Stromal cell of bone marrow (primary cell): ENCODE results near the gene SLC39A3.

Experiments
- DNase-seq: peaks from one replicate; pipeline ENCODE4 v3.0.0-alpha.2; 2012; ENCODE audit warnings: low read depth

The SLC39A3 gene

GRCh38 chr19:2768365-2769132, 28.7 kb upstream of the SLC39A3 start:
- no peak for DNase-seq

GRCh38 chr19:2767688-2768087, 27.9 kb upstream of the SLC39A3 start:
- DNase-seq = no peak

GRCh38 chr19:2766594-2767372, 27.0 kb upstream of the SLC39A3 start:
- DNase-seq = no peak

GRCh38 chr19:2765376-2765775, 25.6 kb upstream of the SLC39A3 start:
- no peak for DNase-seq

- DNase-seq = no peak
Measured at GRCh38 chr19:2764945-2765344, 25.1 kb upstream of the SLC39A3 start.

- DNase-seq = no peak
Measured at GRCh38 chr19:2763687-2764086, 23.9 kb upstream of the SLC39A3 start.

- no peak for DNase-seq
Measured at GRCh38 chr19:2762783-2763496, 23.1 kb upstream of the SLC39A3 start.

GRCh38 chr19:2761876-2762782, 22.3 kb upstream of the SLC39A3 start:
- no peak for DNase-seq

- DNase-seq = no peak
Measured at GRCh38 chr19:2761309-2761677, 21.5 kb upstream of the SLC39A3 start.

GRCh38 chr19:2759965-2760364, 20.1 kb upstream of the SLC39A3 start:
- DNase-seq = no peak

- DNase-seq = no peak
Measured at GRCh38 chr19:2759362-2759761, 19.5 kb upstream of the SLC39A3 start.

- DNase-seq = no peak
Measured at GRCh38 chr19:2758601-2759313, 18.9 kb upstream of the SLC39A3 start.

GRCh38 chr19:2756921-2757881, 17.4 kb upstream of the SLC39A3 start:
- DNase-seq = no peak

- DNase-seq = no peak
Measured at GRCh38 chr19:2756477-2756876, 16.7 kb upstream of the SLC39A3 start.

- DNase-seq = no peak
Measured at GRCh38 chr19:2755811-2756210, 16.0 kb upstream of the SLC39A3 start.

- DNase-seq = no peak
Measured at GRCh38 chr19:2755448-2755705, 15.6 kb upstream of the SLC39A3 start.

GRCh38 chr19:2754659-2755447, 15.0 kb upstream of the SLC39A3 start:
- no peak for DNase-seq

GRCh38 chr19:2751438-2751830, 11.6 kb upstream of the SLC39A3 start:
- no peak for DNase-seq

GRCh38 chr19:2750808-2751437, 11.1 kb upstream of the SLC39A3 start:
- no peak for DNase-seq
